ENCODE measurements around the gene BTNL9. TPM values are rescaled to one million over a fixed set of nuclear protein-coding genes. Genes with fewer than 3 reads are reported as not detected.

Gene BTNL9
- total and polyA plus RNA-seq, 12 donors: 4.2 to 62.7 (median 17.6) TPM

DNA sequence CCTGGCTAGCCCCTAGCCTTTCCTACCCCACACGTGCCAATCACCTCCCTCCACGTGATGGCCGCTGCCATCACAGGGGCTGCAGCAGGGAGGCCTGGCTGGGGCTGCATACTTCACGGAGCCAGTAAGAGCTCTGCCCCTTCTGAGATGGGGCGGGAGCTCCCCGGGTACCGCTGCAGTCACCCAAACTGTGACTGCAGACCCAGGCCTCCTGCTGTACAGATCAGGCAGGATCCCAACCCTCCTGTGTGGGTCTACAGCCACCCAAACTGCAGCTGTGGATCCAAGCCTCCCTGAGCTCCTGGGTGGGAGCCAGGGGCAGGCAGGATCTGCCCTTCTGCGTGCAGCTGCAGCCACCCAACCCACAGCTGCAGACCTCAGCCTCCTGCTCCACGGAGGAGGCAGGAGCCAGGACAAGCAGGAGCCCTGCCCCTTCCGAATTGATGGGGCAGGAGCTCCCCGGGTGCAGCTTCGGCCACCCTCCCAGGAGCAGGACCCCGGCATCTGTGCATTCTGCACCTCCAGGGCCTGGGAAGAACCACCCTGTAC lies 3.2 kb upstream of the BTNL9 start:
- Histone ChIP-seq H3K4me1 (replicated peaks in 1 of 2) (no peaks in the 10 kb centered on the region), H3K4me3 (no peak overlapping the region), H3K27ac (no peak overlapping the region), H3K36me3 (replicated peaks in 1 of 2) (no peaks in the 10 kb centered on the region), H3K9me3 (replicated peaks in 1 of 3) (no peaks in the 10 kb centered on the region), H3K27me3 (peaks cover 3% of the 10 kb centered on the region)
- DNase-seq: no peak
- intact Hi-C loops (cut with DNase I): no loop called here
- no peak for TF ChIP-seq POLR2A (IDR thresholded peaks at IDR 0.05)
- TF ChIP-seq, protein P1, sequence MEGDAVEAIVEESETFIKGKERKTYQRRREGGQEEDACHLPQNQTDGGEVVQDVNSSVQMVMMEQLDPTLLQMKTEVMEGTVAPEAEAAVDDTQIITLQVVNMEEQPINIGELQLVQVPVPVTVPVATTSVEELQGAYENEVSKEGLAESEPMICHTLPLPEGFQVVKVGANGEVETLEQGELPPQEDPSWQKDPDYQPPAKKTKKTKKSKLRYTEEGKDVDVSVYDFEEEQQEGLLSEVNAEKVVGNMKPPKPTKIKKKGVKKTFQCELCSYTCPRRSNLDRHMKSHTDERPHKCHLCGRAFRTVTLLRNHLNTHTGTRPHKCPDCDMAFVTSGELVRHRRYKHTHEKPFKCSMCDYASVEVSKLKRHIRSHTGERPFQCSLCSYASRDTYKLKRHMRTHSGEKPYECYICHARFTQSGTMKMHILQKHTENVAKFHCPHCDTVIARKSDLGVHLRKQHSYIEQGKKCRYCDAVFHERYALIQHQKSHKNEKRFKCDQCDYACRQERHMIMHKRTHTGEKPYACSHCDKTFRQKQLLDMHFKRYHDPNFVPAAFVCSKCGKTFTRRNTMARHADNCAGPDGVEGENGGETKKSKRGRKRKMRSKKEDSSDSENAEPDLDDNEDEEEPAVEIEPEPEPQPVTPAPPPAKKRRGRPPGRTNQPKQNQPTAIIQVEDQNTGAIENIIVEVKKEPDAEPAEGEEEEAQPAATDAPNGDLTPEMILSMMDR (IDR thresholded peaks at IDR 0.05): no peak
- WGBS, 4 donors: 77 to 84% (median 81%) methylated on average over 10 to 13 of the region's 13 CpGs

DNA sequence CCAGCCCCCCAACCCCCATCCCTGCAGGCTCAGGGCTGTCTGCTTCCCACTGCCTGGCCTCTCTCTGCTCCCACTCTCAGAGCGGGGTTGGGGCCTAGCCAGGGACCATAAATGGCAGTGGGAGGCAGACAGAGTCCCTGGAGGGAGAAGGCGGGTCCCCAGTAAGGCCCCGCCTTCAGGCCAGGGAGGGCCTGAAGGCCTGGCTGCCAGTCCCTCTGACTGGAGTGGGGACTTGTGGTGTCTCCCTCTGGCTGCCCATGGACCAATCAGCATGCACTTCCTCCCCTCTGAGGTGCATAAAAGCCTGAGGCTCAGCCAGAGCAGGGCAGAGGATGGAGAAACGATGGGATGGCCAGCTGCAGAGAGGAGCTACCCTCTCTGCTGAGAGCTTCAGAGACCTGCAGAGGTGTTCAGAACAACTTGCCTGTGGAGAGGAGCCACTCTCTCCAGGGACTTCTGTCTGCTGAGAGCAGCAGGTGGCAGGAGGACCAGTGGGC lies 2.7 kb upstream of the BTNL9 start:
- no peaks in the 10 kb centered on the region for H3K9me3 ChIP-seq (replicated peaks in 1 of 3)
- TF ChIP-seq, protein P1 (IDR thresholded peaks at IDR 0.05): no peak
- TF ChIP-seq POLR2A (IDR thresholded peaks at IDR 0.05): no peak
- no peaks in the 10 kb centered on the region for H3K4me1 ChIP-seq (replicated peaks in 1 of 2)
- intact Hi-C loops (cut with DNase I): no loop called here
- H3K36me3 ChIP-seq (replicated peaks in 1 of 2): no peaks in the 10 kb centered on the region
- WGBS, 4 donors: 73 to 85% (median 81%) methylated on average over 2 to 4 of the region's 4 CpGs
- DNase-seq: no peak
- peaks cover 3% of the 10 kb centered on the region for H3K27me3 ChIP-seq
- no peak overlapping the region for H3K27ac ChIP-seq
- H3K4me3 ChIP-seq: no peak overlapping the region

DNA sequence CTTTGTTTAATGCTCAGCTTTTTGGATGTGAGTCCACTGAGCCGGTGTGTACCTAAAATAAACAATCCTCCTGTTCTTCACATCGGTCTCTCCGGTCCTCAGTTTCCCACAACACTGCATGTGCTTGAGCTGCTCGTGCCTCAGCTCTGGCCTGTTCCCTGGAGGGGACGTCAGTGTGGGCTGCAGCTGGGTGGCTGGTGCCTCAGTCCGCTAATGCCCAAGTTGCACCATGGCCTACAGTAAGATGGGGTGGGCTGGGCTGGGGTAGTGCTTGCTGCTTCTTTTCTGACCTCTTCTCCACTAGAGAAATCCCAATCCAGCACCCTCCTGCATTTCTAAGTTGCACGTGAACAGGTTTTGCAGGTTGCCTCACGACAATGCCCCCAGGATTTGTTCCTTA lies 595 bp upstream of the BTNL9 start:
- WGBS, 4 donors: 53 to 58% (median 55%) methylated on average over 8 of the region's 8 CpGs
- H3K27ac ChIP-seq: peak overlapping the region in 1 of 5 donors; percentile 55
- no peak for DNase-seq
- H3K27me3 ChIP-seq: peaks cover 3% of the 10 kb centered on the region
- intact Hi-C loops (cut with DNase I): no loop called here
- H3K4me1 ChIP-seq (replicated peaks in 1 of 2): no peaks in the 10 kb centered on the region
- no peak overlapping the region for H3K4me3 ChIP-seq
- TF ChIP-seq, protein P1 (IDR thresholded peaks at IDR 0.05): no peak
- TF ChIP-seq POLR2A (IDR thresholded peaks at IDR 0.05): no peak
- H3K9me3 ChIP-seq (replicated peaks in 1 of 3): no peaks in the 10 kb centered on the region
- H3K36me3 ChIP-seq (replicated peaks in 1 of 2): no peaks in the 10 kb centered on the region

DNA sequence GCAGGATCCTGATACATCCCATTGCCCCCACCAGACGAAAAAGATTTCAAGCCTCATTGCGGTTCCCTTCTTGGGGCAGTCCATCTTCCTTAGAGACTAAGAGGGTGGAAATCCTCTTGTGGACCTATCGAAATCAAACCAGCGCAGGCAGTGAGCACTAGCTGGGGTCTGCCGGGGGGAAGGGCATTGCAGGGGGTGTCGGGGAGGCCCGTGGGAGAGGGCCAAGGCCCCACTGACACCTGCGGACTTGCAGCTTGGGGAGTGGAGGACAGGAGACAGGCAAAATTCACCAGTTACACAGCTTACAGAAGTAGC lies 522 bp downstream of the BTNL9 start:
- Histone ChIP-seq H3K36me3 (replicated peaks in 1 of 2) (no peaks in the 10 kb centered on the region), H3K9me3 (replicated peaks in 1 of 3) (no peaks in the 10 kb centered on the region), H3K4me1 (replicated peaks in 1 of 2) (no peaks in the 10 kb centered on the region), H3K27ac (peak overlapping the region in 1 of 5 donors; percentile 72), H3K4me3 (peak overlapping the region in 1 of 4 donors; percentile 22), H3K27me3 (peaks cover 3% of the 10 kb centered on the region)
- DNase-seq: no peak
- 67 to 85% (median 71%) methylated on average over 6 to 8 of the region's 8 CpGs for WGBS, 4 donors
- intact Hi-C loops (cut with DNase I): no loop called here
- TF ChIP-seq, protein P1 (IDR thresholded peaks at IDR 0.05): no peak
- TF ChIP-seq POLR2A (IDR thresholded peaks at IDR 0.05): no peak
